GM18868 (cell line): ENCODE data around the gene GNAL.

Experiments used
- ATAC-seq: cut with Tn5 transposase; IDR thresholded peaks from one replicate; pipeline ENCODE4 v1.9.1; 2021; ENCODE audit warnings: mild to moderate bottlenecking, moderate library complexity; ENCODE audit not compliant: unreplicated experiment

The GNAL gene

GRCh38 chr18:11759456-11759855 is 70.4 kb downstream of the GNAL start:
- no peak for ATAC-seq

- ATAC-seq: no peak
Observed at GRCh38 chr18:11760498-11761167, 71.6 kb downstream of the GNAL start.

- no peak for ATAC-seq
Observed at GRCh38 chr18:11761553-11761952, 72.5 kb downstream of the GNAL start.

- no peak for ATAC-seq
Observed at GRCh38 chr18:11762429-11762828, 73.4 kb downstream of the GNAL start.

GRCh38 chr18:11767329-11767728 is 78.3 kb downstream of the GNAL start:
- ATAC-seq: no peak

- ATAC-seq: no peak
Observed at GRCh38 chr18:11767935-11768334, 78.9 kb downstream of the GNAL start.

- ATAC-seq: no peak
Observed at GRCh38 chr18:11775436-11776174, 86.5 kb downstream of the GNAL start.

GRCh38 chr18:11780042-11780441 is 91.0 kb downstream of the GNAL start:
- ATAC-seq: no peak

GRCh38 chr18:11783716-11784331 is 94.8 kb downstream of the GNAL start:
- ATAC-seq: no peak

GRCh38 chr18:11784674-11785304 is 95.7 kb downstream of the GNAL start:
- no peak for ATAC-seq

GRCh38 chr18:11785444-11786055 is 96.5 kb downstream of the GNAL start:
- no peak for ATAC-seq

- no peak for ATAC-seq
Observed at GRCh38 chr18:11789716-11790510, 100.8 kb downstream of the GNAL start.

- no peak for ATAC-seq
Observed at GRCh38 chr18:11791131-11791530, 102.1 kb downstream of the GNAL start.

- no peak for ATAC-seq
Observed at GRCh38 chr18:11792632-11793031, 103.6 kb downstream of the GNAL start.

GRCh38 chr18:11794195-11794594 is 105.1 kb downstream of the GNAL start:
- no peak for ATAC-seq

GRCh38 chr18:11795916-11796315 is 106.9 kb downstream of the GNAL start:
- ATAC-seq: no peak

- ATAC-seq: no peak
Observed at GRCh38 chr18:11798271-11798670, 109.2 kb downstream of the GNAL start.

- ATAC-seq: no peak
Observed at GRCh38 chr18:11799066-11799465, 110.0 kb downstream of the GNAL start.

GRCh38 chr18:11800566-11801334 is 111.7 kb downstream of the GNAL start:
- no peak for ATAC-seq

GRCh38 chr18:11801573-11801972 is 112.5 kb downstream of the GNAL start:
- ATAC-seq: no peak
